HepG2 (cell line): ENCODE data around the gene CYBC1. TPM values are rescaled to one million over a fixed set of nuclear protein-coding genes. Genes with fewer than 3 reads are reported as not detected.

Experiments
- CBFB ChIP-seq: sonication (generic); formaldehyde crosslinking; IDR thresholded peaks from 2 replicates; pipeline ENCODE4 v1.4.0; 2020; ENCODE audit warnings: missing genetic modification reagents
- CHD4 ChIP-seq: fragments of 200-600 bp; sonication (generic); IDR thresholded peaks from 2 replicates; pipeline ENCODE4 v1.7.0; 2017; ENCODE audit warnings: mild to moderate bottlenecking, low read length, borderline replicate concordance
- DDIT3 ChIP-seq: sonication (generic); formaldehyde crosslinking; IDR thresholded peaks from 2 replicates; pipeline ENCODE4 v1.4.0; 2020; ENCODE audit warnings: mild to moderate bottlenecking, missing genetic modification reagents
- HMGXB4 ChIP-seq, 2 experiments: sonication (generic) in 1 of 2; formaldehyde crosslinking in 1 of 2; IDR thresholded peaks; 2 replicates each; pipeline versions ENCODE4 v1.4.0 to v1.6.1; 2018 to 2020; ENCODE audit warnings: missing genetic modification reagents in 2 of 2, borderline replicate concordance in 1 of 2, low read depth in 1 of 2, mild to moderate bottlenecking in 1 of 2, missing biosample characterization in 1 of 2
- MLX ChIP-seq: IDR thresholded peaks from 2 replicates; pipeline ENCODE4 v1.6.1; 2016
- PLRG1 ChIP-seq: fragments of 450-650 bp; conservative IDR thresholded peaks from 2 replicates; pipeline ENCODE4 v1.6.1; 2016
- POGK ChIP-seq: sonication (generic); formaldehyde crosslinking; conservative IDR thresholded peaks from 2 replicates; pipeline ENCODE4 v1.8.0; 2022; ENCODE audit warnings: mild to moderate bottlenecking, moderate library complexity, missing genetic modification reagents
- SOX6 ChIP-seq, 2 experiments: fragments of 450-650 bp in 1 of 2; sonication (generic) in 1 of 2; formaldehyde crosslinking in 1 of 2; IDR thresholded peaks; 2 replicates each; pipeline versions ENCODE4 v1.4.0 to v1.6.1; 2017 to 2020; ENCODE audit warnings: antibody characterized with exemption in 1 of 2, mild to moderate bottlenecking in 1 of 2, missing genetic modification reagents in 1 of 2
- XRCC5 ChIP-seq: fragments of 200-400 bp; formaldehyde crosslinking; optimal IDR thresholded peaks from 2 replicates; pipeline ENCODE3; 2017; ENCODE audit warnings: mild to moderate bottlenecking, low read length
- ZBTB4 ChIP-seq: sonication (generic); formaldehyde crosslinking; IDR thresholded peaks from 2 replicates; pipeline ENCODE4 v1.4.0; 2020; ENCODE audit warnings: missing genetic modification reagents, mild to moderate bottlenecking, borderline replicate concordance
- ZFP36L2 ChIP-seq: sonication (generic); formaldehyde crosslinking; IDR thresholded peaks from 2 replicates; pipeline ENCODE4 v1.4.0; 2020; ENCODE audit warnings: missing genetic modification reagents
- ZKSCAN5 ChIP-seq: sonication (generic); formaldehyde crosslinking; IDR thresholded peaks from 2 replicates; pipeline ENCODE4 v1.5.1; 2020; ENCODE audit warnings: mild to moderate bottlenecking, missing genetic modification reagents
- ZNF343 ChIP-seq: sonication (generic); formaldehyde crosslinking; IDR thresholded peaks from 2 replicates; pipeline ENCODE4 v1.4.0; 2020; ENCODE audit warnings: mild to moderate bottlenecking, missing genetic modification reagents
- ZNF710 ChIP-seq: sonication (generic); formaldehyde crosslinking; IDR thresholded peaks from 2 replicates; pipeline ENCODE4 v1.5.0; 2020; ENCODE audit warnings: mild to moderate bottlenecking, missing genetic modification reagents, borderline replicate concordance
- ZNF839 ChIP-seq: sonication (generic); formaldehyde crosslinking; IDR thresholded peaks from 2 replicates; pipeline ENCODE4 v1.4.0; 2020; ENCODE audit warnings: missing genetic modification reagents, mild to moderate bottlenecking, borderline replicate concordance
- polyA plus RNA-seq, 8 experiments: library from polyadenylated mRNA; depleted of rRNA in 3 of 8; stranded (reverse) in 7 of 8; unstranded in 1 of 8; fragments of >200 nt; fragmentation: Illumina TruSeq in 4 of 8; extraction: Trizol in 4 of 8; gene quantifications; 2 replicates each; pipeline versions ENCODE4 v1.2.1 to v1.2.3, GENCODE V29; 2011 to 2016; ENCODE audit warnings: low read depth in 4 of 8, missing spikeins in 1 of 8, mixed read lengths in 1 of 8; ENCODE audit not compliant: insufficient read depth in 1 of 8
- total RNA-seq, 5 experiments: library from RNA; depleted of rRNA; stranded (reverse); fragments of >200 nt; fragmentation: Illumina TruSeq; extraction: Trizol; gene quantifications; 2 replicates each; pipeline ENCODE4 v1.2.3, GENCODE V29; 2016; ENCODE audit warnings: low read depth in 1 of 5

The CYBC1 gene
- total and polyA plus RNA-seq, 2 of the 13 experiments (the other 11 are each of a cell fraction or from before 2014, with no cell fraction given): 43.4 to 44.1 TPM

- TF ChIP-seq MLX (CRISPR knock-in tag) (no peak), ZNF710 (CRISPR knock-in tag) (peak; percentile 64), PLRG1 (no peak), ZNF839 (CRISPR knock-in tag) (0 out of 2 replicates have a peak, but pooled peaks have one; percentile 32), HMGXB4 (CRISPR knock-in tag; IDR thresholded peaks at IDR 0.05; ENCODE audit: borderline replicate concordance in 1 of 2, low read depth in 1 of 2) (peak; percentile 57 to 76; a peak in 3 of 4 replicates), XRCC5 (peak; percentile 99), ZBTB4 (no peak; the same call in 1 of the 2 replicates), ZKSCAN5 (CRISPR knock-in tag) (no peak), DDIT3 (CRISPR knock-in tag) (no peak), CBFB (CRISPR knock-in tag) (no peak; the same call in 1 of the 2 replicates), CHD4 (no peak), POGK (peak; percentile 98), SOX6 (IDR thresholded peaks at IDR 0.05) (no peak), SOX6 (CRISPR knock-in tag; IDR thresholded peaks at IDR 0.05) (peak; percentile 27; the same call in 1 of the 2 replicates), ZFP36L2 (no peak), ZNF343 (CRISPR knock-in tag) (0 out of 2 replicates have a peak, but pooled peaks have one; percentile 32)
Measured at GRCh38 chr17:82418001-82418986, 32.3 kb downstream of the CYBC1 start, which contains the start of the genes HEXD and OGFOD3 (continued).
